HepG2 (cell line): ENCODE results near the gene COPS7B. TPM values are rescaled to one million over a fixed set of nuclear protein-coding genes. Genes with fewer than 3 reads are reported as not detected.

Experiments used
- FOSL1 ChIP-seq: sonication (generic); formaldehyde crosslinking; IDR thresholded peaks from 2 replicates; pipeline ENCODE4 v1.9.0; 2021; ENCODE audit warnings: missing genetic modification reagents, borderline replicate concordance
- JARID2 ChIP-seq: sonication (generic); formaldehyde crosslinking; IDR thresholded peaks from 2 replicates; pipeline ENCODE4 v1.8.1; 2023; ENCODE audit warnings: missing genetic modification reagents, inconsistent platforms; ENCODE audit not compliant: insufficient replicate concordance
- NCOA1 ChIP-seq: sonication (generic); formaldehyde crosslinking; IDR thresholded peaks from 2 replicates; pipeline ENCODE4 v1.9.0; 2021; ENCODE audit warnings: missing genetic modification reagents
- REPIN1 ChIP-seq: sonication (generic); formaldehyde crosslinking; IDR thresholded peaks from 2 replicates; pipeline ENCODE4 v1.8.0; 2022; ENCODE audit warnings: missing genetic modification reagents, low read depth, mild to moderate bottlenecking, borderline replicate concordance
- SATB2 ChIP-seq: sonication (generic); formaldehyde crosslinking; IDR thresholded peaks from 2 replicates; pipeline ENCODE4 v1.5.0; 2020; ENCODE audit warnings: missing genetic modification reagents
- ZNF136 ChIP-seq: sonication (generic); formaldehyde crosslinking; IDR thresholded peaks from 2 replicates; pipeline ENCODE4 v1.8.1; 2022; ENCODE audit warnings: low read depth, mild to moderate bottlenecking, moderate library complexity, missing genetic modification reagents
- ZNF615 ChIP-seq: sonication (generic); formaldehyde crosslinking; IDR thresholded peaks from 2 replicates; pipeline ENCODE4 v1.5.0; 2020; ENCODE audit warnings: mild to moderate bottlenecking, missing genetic modification reagents, borderline replicate concordance
- ZNF772 ChIP-seq: sonication (generic); formaldehyde crosslinking; IDR thresholded peaks from 2 replicates; pipeline ENCODE4 v1.5.0; 2020; ENCODE audit warnings: mild to moderate bottlenecking, missing genetic modification reagents
- polyA plus RNA-seq, 8 experiments: library from polyadenylated mRNA; depleted of rRNA in 3 of 8; stranded (reverse) in 7 of 8; unstranded in 1 of 8; fragments of >200 nt; fragmentation: Illumina TruSeq in 4 of 8; extraction: Trizol in 4 of 8; gene quantifications; 2 replicates each; pipeline versions ENCODE4 v1.2.1 to v1.2.3, GENCODE V29; 2011 to 2016; ENCODE audit warnings: low read depth in 4 of 8, missing spikeins in 1 of 8, mixed read lengths in 1 of 8; ENCODE audit not compliant: insufficient read depth in 1 of 8
- total RNA-seq, 5 experiments: library from RNA; depleted of rRNA; stranded (reverse); fragments of >200 nt; fragmentation: Illumina TruSeq; extraction: Trizol; gene quantifications; 2 replicates each; pipeline ENCODE4 v1.2.3, GENCODE V29; 2016; ENCODE audit warnings: low read depth in 1 of 5
- TF ChIP-seq, protein P1 (sequence below): sonication (generic); formaldehyde crosslinking; conservative IDR thresholded peaks from 2 replicates; pipeline ENCODE4 v1.8.0; 2022; ENCODE audit warnings: low read depth, missing genetic modification reagents
- TF ChIP-seq, protein P2 (sequence below): sonication (generic); formaldehyde crosslinking; IDR thresholded peaks from 2 replicates; pipeline ENCODE4 v1.4.0; 2020; ENCODE audit warnings: missing genetic modification reagents, mild to moderate bottlenecking, borderline replicate concordance
- TF ChIP-seq, protein P3 (sequence below): sonication (generic); formaldehyde crosslinking; IDR thresholded peaks from 2 replicates; pipeline ENCODE4 v1.8.1; 2023; ENCODE audit warnings: mild to moderate bottlenecking, missing genetic modification reagents
- TF ChIP-seq, protein P4 (sequence below): sonication (generic); formaldehyde crosslinking; IDR thresholded peaks from 2 replicates; pipeline ENCODE4 v1.4.0; 2020; ENCODE audit warnings: missing genetic modification reagents
- TF ChIP-seq, protein P5 (sequence below): sonication (generic); formaldehyde crosslinking; IDR thresholded peaks from 2 replicates; pipeline ENCODE4 v1.9.0; 2021; ENCODE audit warnings: missing genetic modification reagents, mild to moderate bottlenecking, borderline replicate concordance
- TF ChIP-seq, protein P6 (sequence below): sonication (generic); formaldehyde crosslinking; IDR thresholded peaks from 2 replicates; pipeline ENCODE4 v1.4.0; 2020; ENCODE audit warnings: missing genetic modification reagents

The COPS7B gene
- total and polyA plus RNA-seq, 2 of the 13 experiments (the other 11 are each of a cell fraction or from before 2014, with no cell fraction given), result 30.6 to 62.7 TPM

DNA sequence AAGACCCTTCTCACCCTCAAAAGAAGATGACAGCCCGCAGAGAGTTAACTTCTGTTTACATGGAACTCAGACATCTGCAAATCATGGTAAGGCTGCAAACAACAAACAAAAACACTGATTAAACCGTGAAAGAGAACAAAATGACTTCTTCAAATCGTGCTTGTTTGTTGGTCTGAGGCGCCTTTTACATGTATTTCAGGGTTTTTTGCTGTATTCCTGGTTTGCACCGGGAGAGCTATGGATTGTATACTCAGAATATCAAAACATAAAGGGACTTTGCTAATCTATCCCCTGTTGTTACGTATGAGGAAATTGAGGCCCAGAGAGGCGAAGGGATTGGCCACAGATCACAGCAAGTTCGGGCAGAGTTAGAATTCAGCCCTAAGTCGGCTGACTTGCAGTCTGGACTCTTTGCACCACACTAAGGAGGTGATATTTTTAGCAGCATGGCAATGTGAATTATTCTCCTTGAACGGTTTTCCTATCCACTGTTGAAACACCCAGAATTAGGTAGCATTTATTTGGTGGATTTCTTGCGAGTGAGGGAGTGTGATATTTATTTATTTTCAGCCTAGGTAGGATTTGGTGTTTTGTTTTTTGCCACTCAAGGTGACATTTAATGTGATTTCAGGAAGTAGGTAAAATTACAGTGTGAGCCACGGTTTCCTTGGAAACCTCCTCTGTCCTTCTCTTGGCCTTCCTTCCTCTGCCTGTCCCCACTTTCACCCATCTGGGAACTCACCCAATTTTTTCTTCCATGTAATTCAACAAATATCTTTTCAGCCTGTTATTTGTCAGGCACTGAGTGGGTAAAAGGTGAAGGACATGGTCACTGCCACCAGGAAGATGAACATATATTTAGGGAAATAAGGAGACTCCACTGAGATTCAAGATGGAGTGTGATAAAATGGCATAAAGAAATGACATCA, 4.2 kb upstream of the COPS7B start (continued):
- TF ChIP-seq, protein P1, sequence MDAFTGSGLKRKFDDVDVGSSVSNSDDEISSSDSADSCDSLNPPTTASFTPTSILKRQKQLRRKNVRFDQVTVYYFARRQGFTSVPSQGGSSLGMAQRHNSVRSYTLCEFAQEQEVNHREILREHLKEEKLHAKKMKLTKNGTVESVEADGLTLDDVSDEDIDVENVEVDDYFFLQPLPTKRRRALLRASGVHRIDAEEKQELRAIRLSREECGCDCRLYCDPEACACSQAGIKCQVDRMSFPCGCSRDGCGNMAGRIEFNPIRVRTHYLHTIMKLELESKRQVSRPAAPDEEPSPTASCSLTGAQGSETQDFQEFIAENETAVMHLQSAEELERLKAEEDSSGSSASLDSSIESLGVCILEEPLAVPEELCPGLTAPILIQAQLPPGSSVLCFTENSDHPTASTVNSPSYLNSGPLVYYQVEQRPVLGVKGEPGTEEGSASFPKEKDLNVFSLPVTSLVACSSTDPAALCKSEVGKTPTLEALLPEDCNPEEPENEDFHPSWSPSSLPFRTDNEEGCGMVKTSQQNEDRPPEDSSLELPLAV (CRISPR knock-in tag), result no peak
- TF ChIP-seq FOSL1 (CRISPR knock-in tag) (no peak), NCOA1 (0 out of 2 replicates have a peak, but pooled peaks have one; percentile 13), SATB2 (CRISPR knock-in tag) (no peak), ZNF136 (CRISPR knock-in tag) (peak; percentile 19; the same call in 1 of the 2 replicates), REPIN1 (CRISPR knock-in tag) (0 out of 2 replicates have a peak, but pooled peaks have one; percentile 9), ZNF772 (no peak), JARID2 (CRISPR knock-in tag) (no peak), ZNF615 (CRISPR knock-in tag) (no peak)
- TF ChIP-seq, protein P2, sequence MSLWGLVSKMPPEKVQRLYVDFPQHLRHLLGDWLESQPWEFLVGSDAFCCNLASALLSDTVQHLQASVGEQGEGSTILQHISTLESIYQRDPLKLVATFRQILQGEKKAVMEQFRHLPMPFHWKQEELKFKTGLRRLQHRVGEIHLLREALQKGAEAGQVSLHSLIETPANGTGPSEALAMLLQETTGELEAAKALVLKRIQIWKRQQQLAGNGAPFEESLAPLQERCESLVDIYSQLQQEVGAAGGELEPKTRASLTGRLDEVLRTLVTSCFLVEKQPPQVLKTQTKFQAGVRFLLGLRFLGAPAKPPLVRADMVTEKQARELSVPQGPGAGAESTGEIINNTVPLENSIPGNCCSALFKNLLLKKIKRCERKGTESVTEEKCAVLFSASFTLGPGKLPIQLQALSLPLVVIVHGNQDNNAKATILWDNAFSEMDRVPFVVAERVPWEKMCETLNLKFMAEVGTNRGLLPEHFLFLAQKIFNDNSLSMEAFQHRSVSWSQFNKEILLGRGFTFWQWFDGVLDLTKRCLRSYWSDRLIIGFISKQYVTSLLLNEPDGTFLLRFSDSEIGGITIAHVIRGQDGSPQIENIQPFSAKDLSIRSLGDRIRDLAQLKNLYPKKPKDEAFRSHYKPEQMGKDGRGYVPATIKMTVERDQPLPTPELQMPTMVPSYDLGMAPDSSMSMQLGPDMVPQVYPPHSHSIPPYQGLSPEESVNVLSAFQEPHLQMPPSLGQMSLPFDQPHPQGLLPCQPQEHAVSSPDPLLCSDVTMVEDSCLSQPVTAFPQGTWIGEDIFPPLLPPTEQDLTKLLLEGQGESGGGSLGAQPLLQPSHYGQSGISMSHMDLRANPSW (CRISPR knock-in tag), result no peak
- TF ChIP-seq, protein P3, sequence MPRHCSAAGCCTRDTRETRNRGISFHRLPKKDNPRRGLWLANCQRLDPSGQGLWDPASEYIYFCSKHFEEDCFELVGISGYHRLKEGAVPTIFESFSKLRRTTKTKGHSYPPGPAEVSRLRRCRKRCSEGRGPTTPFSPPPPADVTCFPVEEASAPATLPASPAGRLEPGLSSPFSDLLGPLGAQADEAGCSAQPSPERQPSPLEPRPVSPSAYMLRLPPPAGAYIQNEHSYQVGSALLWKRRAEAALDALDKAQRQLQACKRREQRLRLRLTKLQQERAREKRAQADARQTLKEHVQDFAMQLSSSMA (CRISPR knock-in tag), result no peak
- TF ChIP-seq, protein P4, sequence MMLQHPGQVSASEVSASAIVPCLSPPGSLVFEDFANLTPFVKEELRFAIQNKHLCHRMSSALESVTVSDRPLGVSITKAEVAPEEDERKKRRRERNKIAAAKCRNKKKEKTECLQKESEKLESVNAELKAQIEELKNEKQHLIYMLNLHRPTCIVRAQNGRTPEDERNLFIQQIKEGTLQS, result no peak
- TF ChIP-seq, protein P5, sequence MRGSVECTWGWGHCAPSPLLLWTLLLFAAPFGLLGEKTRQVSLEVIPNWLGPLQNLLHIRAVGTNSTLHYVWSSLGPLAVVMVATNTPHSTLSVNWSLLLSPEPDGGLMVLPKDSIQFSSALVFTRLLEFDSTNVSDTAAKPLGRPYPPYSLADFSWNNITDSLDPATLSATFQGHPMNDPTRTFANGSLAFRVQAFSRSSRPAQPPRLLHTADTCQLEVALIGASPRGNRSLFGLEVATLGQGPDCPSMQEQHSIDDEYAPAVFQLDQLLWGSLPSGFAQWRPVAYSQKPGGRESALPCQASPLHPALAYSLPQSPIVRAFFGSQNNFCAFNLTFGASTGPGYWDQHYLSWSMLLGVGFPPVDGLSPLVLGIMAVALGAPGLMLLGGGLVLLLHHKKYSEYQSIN (CRISPR knock-in tag), result no peak
- TF ChIP-seq, protein P6, sequence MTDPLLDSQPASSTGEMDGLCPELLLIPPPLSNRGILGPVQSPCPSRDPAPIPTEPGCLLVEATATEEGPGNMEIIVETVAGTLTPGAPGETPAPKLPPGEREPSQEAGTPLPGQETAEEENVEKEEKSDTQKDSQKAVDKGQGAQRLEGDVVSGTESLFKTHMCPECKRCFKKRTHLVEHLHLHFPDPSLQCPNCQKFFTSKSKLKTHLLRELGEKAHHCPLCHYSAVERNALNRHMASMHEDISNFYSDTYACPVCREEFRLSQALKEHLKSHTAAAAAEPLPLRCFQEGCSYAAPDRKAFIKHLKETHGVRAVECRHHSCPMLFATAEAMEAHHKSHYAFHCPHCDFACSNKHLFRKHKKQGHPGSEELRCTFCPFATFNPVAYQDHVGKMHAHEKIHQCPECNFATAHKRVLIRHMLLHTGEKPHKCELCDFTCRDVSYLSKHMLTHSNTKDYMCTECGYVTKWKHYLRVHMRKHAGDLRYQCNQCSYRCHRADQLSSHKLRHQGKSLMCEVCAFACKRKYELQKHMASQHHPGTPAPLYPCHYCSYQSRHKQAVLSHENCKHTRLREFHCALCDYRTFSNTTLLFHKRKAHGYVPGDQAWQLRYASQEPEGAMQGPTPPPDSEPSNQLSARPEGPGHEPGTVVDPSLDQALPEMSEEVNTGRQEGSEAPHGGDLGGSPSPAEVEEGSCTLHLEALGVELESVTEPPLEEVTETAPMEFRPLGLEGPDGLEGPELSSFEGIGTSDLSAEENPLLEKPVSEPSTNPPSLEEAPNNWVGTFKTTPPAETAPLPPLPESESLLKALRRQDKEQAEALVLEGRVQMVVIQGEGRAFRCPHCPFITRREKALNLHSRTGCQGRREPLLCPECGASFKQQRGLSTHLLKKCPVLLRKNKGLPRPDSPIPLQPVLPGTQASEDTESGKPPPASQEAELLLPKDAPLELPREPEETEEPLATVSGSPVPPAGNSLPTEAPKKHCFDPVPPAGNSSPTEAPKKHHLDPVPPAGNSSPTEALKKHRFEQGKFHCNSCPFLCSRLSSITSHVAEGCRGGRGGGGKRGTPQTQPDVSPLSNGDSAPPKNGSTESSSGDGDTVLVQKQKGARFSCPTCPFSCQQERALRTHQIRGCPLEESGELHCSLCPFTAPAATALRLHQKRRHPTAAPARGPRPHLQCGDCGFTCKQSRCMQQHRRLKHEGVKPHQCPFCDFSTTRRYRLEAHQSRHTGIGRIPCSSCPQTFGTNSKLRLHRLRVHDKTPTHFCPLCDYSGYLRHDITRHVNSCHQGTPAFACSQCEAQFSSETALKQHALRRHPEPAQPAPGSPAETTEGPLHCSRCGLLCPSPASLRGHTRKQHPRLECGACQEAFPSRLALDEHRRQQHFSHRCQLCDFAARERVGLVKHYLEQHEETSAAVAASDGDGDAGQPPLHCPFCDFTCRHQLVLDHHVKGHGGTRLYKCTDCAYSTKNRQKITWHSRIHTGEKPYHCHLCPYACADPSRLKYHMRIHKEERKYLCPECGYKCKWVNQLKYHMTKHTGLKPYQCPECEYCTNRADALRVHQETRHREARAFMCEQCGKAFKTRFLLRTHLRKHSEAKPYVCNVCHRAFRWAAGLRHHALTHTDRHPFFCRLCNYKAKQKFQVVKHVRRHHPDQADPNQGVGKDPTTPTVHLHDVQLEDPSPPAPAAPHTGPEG, result 0 out of 2 replicates have a peak, but pooled peaks have one; percentile 66
